Adrenal gland (tissue), 5 donors: Measurements from ENCODE around the gene ALG1L2.

Experiments used
- POLR2A ChIP-seq, 2 donors: fragments of 450-650 bp; IDR thresholded peaks; one replicate each; pipeline ENCODE4 v1.6.1; 2017; ENCODE audit warnings: antibody characterized with exemption in 2 of 2, mild to moderate bottlenecking in 2 of 2, moderate library complexity in 1 of 2
- TF ChIP-seq, protein P1 (sequence below), 6 experiments: fragments of 450-650 bp in 4 of 6; fragments of 200-600 bp in 2 of 6; sonication (generic) in 1 of 6; IDR thresholded peaks; 1 replicate in 5 of 6; 2 replicates in 1 of 6; pipeline versions ENCODE4 v1.5.1 to v1.8.0; 2016 to 2021; ENCODE audit warnings: antibody characterized with exemption in 6 of 6, mild to moderate bottlenecking in 2 of 6, moderate library complexity in 1 of 6
- donor health status: DM: no; HTN: no; CAD: no.

DNA sequence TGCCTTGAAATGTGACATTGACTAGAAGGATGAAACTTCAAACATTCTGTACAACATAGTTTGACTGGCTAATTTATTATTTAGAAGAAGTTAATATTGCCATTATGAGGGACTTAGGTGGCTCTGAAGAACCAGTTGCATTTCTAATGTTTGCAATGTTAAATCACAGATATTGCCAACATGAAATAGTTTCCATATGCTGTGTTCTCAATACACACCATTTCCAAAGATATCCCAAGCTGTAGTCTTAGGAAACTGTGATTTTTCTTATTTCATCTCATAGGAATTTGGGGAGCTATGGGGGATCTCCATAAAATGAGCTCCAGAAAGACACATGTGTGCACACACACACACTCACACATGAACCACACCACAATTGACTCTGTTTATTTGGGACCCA lies 36.3 kb downstream of the ALG1L2 start:
- TF ChIP-seq, protein P1, sequence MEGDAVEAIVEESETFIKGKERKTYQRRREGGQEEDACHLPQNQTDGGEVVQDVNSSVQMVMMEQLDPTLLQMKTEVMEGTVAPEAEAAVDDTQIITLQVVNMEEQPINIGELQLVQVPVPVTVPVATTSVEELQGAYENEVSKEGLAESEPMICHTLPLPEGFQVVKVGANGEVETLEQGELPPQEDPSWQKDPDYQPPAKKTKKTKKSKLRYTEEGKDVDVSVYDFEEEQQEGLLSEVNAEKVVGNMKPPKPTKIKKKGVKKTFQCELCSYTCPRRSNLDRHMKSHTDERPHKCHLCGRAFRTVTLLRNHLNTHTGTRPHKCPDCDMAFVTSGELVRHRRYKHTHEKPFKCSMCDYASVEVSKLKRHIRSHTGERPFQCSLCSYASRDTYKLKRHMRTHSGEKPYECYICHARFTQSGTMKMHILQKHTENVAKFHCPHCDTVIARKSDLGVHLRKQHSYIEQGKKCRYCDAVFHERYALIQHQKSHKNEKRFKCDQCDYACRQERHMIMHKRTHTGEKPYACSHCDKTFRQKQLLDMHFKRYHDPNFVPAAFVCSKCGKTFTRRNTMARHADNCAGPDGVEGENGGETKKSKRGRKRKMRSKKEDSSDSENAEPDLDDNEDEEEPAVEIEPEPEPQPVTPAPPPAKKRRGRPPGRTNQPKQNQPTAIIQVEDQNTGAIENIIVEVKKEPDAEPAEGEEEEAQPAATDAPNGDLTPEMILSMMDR (IDR thresholded peaks at IDR 0.05), result no peak
- no peak for TF ChIP-seq POLR2A (IDR thresholded peaks at IDR 0.05)
